Pancreas (tissue), 10 donors: ENCODE data around the gene SETBP1. TPM values are rescaled to one million over a fixed set of nuclear protein-coding genes. Genes with fewer than 3 reads are reported as not detected.

Source experiments
- ATAC-seq, 4 donors: fragments of 200-7000 bp; cut with Tn5 transposase; one replicate each; pipeline versions ENCODE4 v1.8.0 to v1.9.1; 2020; ENCODE audit warnings: mild to moderate bottlenecking in 4 of 4, moderate library complexity in 4 of 4
- DNase-seq, 6 donors: peaks; one replicate each; pipeline ENCODE4 v3.0.0-alpha.2; 2020
- FAIRE-seq: peaks from 2 replicates; lab custom pipeline; 2012; peaks lifted over from hg19 to GRCh38; lab: Jason Lieb, UNC
- H3K27ac ChIP-seq, 4 donors: fragments of 200-600 bp; sonication (generic); 1 replicate in 3 of 4; 2 replicates in 1 of 4; pipeline versions ENCODE4 v1.5.0 to v1.8.0; 2020
- H3K27me3 ChIP-seq, 4 donors: fragments of 200-600 bp; one replicate each; pipeline ENCODE4 v1.8.0; 2021
- H3K36me3 ChIP-seq, 3 donors: fragments of 200-600 bp; sonication (generic) in 1 of 3; one replicate each; pipeline versions ENCODE4 v1.5.0 to v1.8.0; 2020 to 2021
- H3K4me1 ChIP-seq, 3 donors: fragments of 200-600 bp; one replicate each; pipeline ENCODE4 v1.8.0; 2021
- H3K4me3 ChIP-seq, 4 donors: fragments of 200-600 bp; sonication (generic) in 2 of 4; one replicate each; pipeline versions ENCODE4 v1.5.0 to v1.8.0; 2020 to 2021
- H3K9me3 ChIP-seq, 4 donors: fragments of 200-600 bp; one replicate each; pipeline ENCODE4 v1.8.0; 2021
- WGBS, 2 donors: extraction: QIAGEN DNeasy Blood & Tissue Kit; methylation state at CpG; one replicate each; pipeline ENCODE4 v1.1.7; 2013; 5-methylcytosine and 5-hydroxymethylcytosine counted together
- intact Hi-C, 3 donors: fragments of 100-400 bp; cut with DNase I; formaldehyde crosslinking; loops; one replicate each; pipeline versions ENCODE4 v1.11.1 to v1.14.2; 2022
- polyA plus RNA-seq, 2 donors: library from polyadenylated mRNA; stranded (reverse); fragments of 200-250 nt; gene quantifications; one replicate each; pipeline ENCODE4 v1.2.3, GENCODE V29; 2013
- total RNA-seq, 6 donors: library from RNA; stranded (reverse); fragmentation: NEBNext Ultra II Directional in 4 of 6; extraction: Animal tissue kit (Norgen Biotek cat#: 25700) in 4 of 6; gene quantifications; one replicate each; pipeline versions ENCODE4 v1.2.1 to v1.2.4, GENCODE V29; 2021 to 2023
- TF ChIP-seq, protein P1 (sequence below), 4 donors: fragments of 200-600 bp; sonication (generic) in 3 of 4; IDR thresholded peaks; one replicate each; pipeline versions ENCODE4 v1.5.0 to v1.8.0; 2021; ENCODE audit warnings: antibody characterized with exemption in 4 of 4
- donor health status: healthy with polysubstance abuse.
- donor health status: DM: no; HTN: no; CAD: no; lungs with moderate emphysema.
- donor health status: DM: no; HTN: no; CAD: no.
- donor health status: control.
- donor health status: control.
- donor health status: Bipolar disorder and iron deficiency.
- donor health status: DM: yes; HTN: yes; CAD: no.
- donor health status: DM: no; HTN: no; CAD: no.
- donor health status: DM: no; HTN: no; CAD: no.
- donor health status: DM: yes; HTN: yes; CAD: no.

The SETBP1 gene
- total and polyA plus RNA-seq, 8 donors = 3.9 to 24.0 (median 18.1) TPM

DNA sequence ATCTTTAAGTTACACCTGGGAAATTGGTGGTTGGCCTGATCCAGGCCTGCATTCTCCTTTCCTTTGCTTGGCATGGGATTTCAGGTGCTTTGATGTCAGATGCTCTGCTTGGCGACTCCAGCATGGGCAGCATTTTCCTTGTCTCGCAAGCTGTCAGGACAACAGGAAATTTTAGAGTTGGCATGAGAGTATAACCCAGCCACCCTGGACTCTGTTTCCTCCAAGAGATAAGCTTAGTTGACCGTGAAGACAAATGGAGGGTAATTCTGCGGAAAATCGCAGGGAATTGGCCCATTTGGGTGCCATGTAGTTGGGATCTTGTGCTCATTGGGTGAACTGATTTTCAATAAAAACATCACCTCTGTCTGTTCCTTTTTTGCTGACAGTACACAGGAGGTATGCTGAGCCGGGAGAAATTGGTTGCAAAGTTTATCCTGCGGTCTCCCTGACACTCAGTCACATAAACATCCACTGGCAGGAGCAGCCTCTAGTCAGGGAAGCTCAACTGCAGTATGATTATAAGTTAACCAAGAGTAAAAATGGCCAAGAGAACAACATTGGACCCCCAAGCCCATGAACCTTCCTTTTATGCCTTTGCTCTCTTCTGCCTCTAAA lies 409.9 kb downstream of the SETBP1 start:
- Histone ChIP-seq H3K27me3 (no peaks in the 10 kb centered on the region), H3K4me3 (no peak overlapping the region), H3K36me3 (no peaks in the 10 kb centered on the region), H3K9me3 (no peaks in the 10 kb centered on the region), H3K27ac (no peak overlapping the region), H3K4me1 (no peaks in the 10 kb centered on the region)
- intact Hi-C loops = no loop called here
- ATAC-seq (no peak), DNase-seq (no peak), FAIRE-seq (no peak)
- WGBS, 2 donors = 95 to 96% methylated on average over 7 of the region's 7 CpGs
- TF ChIP-seq, protein P1, sequence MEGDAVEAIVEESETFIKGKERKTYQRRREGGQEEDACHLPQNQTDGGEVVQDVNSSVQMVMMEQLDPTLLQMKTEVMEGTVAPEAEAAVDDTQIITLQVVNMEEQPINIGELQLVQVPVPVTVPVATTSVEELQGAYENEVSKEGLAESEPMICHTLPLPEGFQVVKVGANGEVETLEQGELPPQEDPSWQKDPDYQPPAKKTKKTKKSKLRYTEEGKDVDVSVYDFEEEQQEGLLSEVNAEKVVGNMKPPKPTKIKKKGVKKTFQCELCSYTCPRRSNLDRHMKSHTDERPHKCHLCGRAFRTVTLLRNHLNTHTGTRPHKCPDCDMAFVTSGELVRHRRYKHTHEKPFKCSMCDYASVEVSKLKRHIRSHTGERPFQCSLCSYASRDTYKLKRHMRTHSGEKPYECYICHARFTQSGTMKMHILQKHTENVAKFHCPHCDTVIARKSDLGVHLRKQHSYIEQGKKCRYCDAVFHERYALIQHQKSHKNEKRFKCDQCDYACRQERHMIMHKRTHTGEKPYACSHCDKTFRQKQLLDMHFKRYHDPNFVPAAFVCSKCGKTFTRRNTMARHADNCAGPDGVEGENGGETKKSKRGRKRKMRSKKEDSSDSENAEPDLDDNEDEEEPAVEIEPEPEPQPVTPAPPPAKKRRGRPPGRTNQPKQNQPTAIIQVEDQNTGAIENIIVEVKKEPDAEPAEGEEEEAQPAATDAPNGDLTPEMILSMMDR (IDR thresholded peaks at IDR 0.05) = no peak

DNA sequence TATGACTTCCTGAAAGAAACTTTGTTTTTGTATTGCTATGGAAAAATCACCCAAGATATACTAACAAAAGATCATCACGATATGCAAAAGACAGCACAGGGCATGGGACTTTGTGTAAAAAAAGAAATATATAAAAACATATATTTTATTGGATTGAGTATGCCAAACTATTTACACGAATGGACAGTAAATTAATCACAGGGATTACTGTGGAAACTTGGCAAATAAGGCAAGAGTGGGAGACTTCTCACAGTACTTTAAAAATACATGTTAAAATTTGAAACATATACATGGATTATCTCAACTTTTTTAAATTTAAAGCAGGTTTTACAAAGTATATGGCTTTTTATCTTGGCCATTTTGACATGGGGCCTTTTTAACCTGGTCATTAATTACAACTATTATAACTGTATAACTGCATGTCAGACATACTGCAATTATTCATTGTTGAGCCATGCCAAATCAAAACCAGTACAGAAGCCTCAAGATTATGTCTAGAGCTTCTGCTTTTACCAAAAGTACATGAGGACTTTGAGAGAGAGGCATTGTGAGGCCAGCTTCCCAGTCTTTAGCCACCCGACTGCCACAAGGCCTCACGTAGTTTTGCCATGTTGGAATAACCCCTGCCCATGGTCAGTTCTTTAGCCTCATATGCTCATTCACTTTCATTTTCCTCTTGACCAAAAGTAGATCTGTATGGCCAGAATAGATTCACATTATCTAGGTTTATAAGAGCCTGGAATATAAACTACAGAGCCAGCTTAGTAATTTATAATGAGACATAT lies 419.8 kb downstream of the SETBP1 start:
- Histone ChIP-seq H3K27me3 (no peaks in the 10 kb centered on the region), H3K4me1 (no peaks in the 10 kb centered on the region), H3K4me3 (no peak overlapping the region), H3K9me3 (no peaks in the 10 kb centered on the region), H3K27ac (no peak overlapping the region), H3K36me3 (no peaks in the 10 kb centered on the region)
- no peak for ATAC-seq
- FAIRE-seq = no peak
- 84 to 86% methylated on average over 4 of the region's 4 CpGs for WGBS, 2 donors
- intact Hi-C loops = no loop called here
- DNase-seq = no peak
- TF ChIP-seq, protein P1 (IDR thresholded peaks at IDR 0.05) = no peak

DNA sequence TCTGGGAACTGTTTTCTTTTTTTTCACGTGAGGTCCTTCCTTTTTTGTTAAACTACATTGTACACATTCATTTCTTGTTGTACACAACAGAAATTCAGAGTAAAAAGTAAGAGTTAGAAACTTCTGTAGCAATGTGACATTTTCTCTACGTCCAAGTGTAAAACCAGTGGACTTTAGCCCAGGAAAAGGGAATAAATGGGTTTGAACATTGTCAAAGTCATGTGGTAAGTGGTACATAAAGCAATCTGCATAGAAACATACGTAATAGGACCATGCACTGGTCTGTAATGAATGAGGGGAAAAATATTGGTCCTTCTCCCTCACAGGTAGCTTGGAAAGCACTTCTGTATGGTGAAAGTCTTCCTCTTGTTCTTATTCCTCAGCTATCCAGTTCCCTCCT lies 421.4 kb downstream of the SETBP1 start:
- Histone ChIP-seq H3K4me3 (no peak overlapping the region), H3K9me3 (no peaks in the 10 kb centered on the region), H3K27ac (no peak overlapping the region), H3K36me3 (no peaks in the 10 kb centered on the region), H3K27me3 (no peaks in the 10 kb centered on the region), H3K4me1 (no peaks in the 10 kb centered on the region)
- ATAC-seq (no peak), DNase-seq (no peak), FAIRE-seq (no peak)
- TF ChIP-seq, protein P1 (IDR thresholded peaks at IDR 0.05) = no peak
- intact Hi-C loops = no loop called here
- 82 to 87% methylated on average over 3 of the region's 3 CpGs for WGBS, 2 donors

DNA sequence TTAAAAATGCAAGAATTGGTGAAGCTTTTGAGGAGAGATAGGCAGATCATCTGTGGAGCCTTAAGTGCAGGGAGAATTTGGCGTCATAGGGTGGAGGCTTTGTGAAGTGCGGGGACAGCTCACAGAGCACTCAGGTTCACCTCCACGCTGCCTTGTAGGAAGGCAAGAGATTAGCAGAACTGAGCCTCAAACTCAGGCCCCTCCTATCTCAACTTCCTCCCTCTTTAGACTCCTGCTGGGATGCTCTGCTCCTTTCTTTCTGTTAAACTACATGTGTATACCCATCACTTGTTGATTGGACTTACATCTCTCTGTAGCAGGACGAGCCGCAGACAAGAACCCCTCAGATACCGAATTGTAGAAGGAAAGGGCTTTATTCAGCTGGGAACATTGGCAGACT lies 422.2 kb downstream of the SETBP1 start:
- peak in 1 of 4 donors; percentile 39 for ATAC-seq
- WGBS, 2 donors = 90 to 93% methylated on average over 6 of the region's 6 CpGs
- H3K4me1 ChIP-seq = no peaks in the 10 kb centered on the region

More for the DNA sequence above, 422.2 kb downstream of the SETBP1 start:
- TF ChIP-seq, protein P1 (IDR thresholded peaks at IDR 0.05) = no peak
- H3K27me3 ChIP-seq = no peaks in the 10 kb centered on the region
- no peaks in the 10 kb centered on the region for H3K9me3 ChIP-seq
- no peak overlapping the region for H3K27ac ChIP-seq
- no peak overlapping the region for H3K4me3 ChIP-seq
- intact Hi-C loops = no loop called here
- FAIRE-seq = no peak
- DNase-seq = no peak
- H3K36me3 ChIP-seq = no peaks in the 10 kb centered on the region
